GM18517 (cell line): ENCODE measurements around the gene SLC51A.
A peak's percentile ranks its signal among the peaks of the same experiment; 100 is the strongest.

Experiments
- ATAC-seq: cut with Tn5 transposase; IDR thresholded peaks from one replicate; pipeline ENCODE4 v1.9.1; 2021; ENCODE audit warnings: mild to moderate bottlenecking, moderate library complexity; ENCODE audit not compliant: unreplicated experiment

Gene SLC51A

DNA sequence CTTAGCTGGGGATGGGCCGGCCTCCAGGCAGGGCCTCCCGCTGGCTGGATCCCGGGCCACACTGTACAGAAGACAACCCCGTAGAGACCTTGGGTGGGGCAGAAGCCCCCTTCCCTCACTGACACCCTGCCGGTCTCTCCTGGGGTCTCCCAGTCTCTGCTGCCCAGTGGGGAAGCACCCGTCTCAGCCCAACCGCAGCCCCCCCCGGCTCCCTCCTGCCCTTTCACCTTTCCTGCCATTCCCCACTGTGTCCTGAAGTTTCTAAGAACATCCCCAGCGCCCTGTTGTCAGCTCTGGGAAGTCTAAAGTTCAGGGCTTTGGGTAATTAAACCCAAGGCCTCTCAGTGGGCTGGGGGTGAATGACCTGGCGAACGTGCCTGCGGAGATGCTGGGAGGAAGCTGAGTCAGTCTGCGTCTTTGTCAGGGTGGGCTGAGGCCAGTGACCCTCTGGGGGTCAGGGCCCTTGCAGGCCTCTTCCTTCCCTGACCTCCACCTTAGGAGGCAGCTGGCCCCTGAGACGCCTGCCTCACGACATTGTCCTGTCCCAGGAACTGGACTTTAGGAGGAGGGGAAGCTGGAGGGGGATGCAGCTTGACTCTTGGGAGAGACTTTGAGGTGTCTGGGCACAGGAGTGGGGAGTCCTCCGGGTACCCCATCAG lies 1.4 kb upstream of the SLC51A start:
- no peak for ATAC-seq

DNA sequence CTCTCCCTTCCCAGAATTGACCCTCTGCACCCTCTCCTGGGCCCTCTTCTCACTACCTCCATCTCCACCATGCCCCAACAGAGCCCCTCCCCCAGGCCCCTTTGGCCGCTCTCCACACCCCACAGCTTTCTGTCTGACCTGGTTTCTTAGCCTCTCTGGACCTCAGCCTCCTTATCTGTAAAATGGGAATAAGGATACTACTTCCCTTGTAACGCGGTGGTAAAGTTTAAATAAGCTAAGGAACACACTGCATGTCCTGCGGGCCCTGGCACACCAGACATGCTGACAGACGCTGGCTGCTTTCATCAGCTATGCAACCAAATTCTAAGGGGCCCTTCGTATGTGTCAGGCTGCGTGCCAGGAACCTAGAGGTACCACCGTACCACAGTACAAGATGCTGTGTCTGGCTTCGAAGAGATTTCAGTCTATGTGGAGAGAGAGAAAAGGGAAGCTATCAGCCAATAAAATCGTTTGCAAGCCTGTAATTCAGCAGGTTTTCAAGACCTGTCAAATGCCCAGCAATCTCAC lies 777 bp upstream of the SLC51A start:
- ATAC-seq: no peak

DNA sequence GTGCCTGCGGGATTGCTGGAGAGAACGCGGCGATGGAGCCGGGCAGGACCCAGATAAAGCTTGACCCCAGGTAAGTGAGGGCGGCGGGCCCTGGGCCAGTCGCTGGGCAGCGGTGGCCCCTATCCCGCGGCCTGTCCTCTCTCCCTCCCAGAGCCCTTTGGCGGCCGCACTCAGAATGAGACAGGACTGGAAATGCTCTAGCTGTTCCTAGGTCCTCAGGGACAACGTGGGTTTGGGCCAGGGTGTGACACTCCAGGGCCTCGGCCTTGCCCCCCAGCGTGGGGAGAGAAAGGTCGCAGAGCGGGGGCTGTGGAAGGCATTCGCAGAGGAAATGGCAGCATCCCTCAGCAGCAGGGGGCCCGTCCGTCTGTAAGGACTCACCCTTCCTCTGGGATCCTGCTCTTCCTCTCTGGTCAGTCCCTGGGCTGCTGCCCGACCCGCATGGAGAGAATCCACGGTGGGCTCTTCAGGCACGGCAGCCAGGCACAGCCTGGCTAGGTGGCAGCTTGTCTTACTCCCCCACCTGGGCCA lies 412 bp downstream of the SLC51A start:
- no peak for ATAC-seq

DNA sequence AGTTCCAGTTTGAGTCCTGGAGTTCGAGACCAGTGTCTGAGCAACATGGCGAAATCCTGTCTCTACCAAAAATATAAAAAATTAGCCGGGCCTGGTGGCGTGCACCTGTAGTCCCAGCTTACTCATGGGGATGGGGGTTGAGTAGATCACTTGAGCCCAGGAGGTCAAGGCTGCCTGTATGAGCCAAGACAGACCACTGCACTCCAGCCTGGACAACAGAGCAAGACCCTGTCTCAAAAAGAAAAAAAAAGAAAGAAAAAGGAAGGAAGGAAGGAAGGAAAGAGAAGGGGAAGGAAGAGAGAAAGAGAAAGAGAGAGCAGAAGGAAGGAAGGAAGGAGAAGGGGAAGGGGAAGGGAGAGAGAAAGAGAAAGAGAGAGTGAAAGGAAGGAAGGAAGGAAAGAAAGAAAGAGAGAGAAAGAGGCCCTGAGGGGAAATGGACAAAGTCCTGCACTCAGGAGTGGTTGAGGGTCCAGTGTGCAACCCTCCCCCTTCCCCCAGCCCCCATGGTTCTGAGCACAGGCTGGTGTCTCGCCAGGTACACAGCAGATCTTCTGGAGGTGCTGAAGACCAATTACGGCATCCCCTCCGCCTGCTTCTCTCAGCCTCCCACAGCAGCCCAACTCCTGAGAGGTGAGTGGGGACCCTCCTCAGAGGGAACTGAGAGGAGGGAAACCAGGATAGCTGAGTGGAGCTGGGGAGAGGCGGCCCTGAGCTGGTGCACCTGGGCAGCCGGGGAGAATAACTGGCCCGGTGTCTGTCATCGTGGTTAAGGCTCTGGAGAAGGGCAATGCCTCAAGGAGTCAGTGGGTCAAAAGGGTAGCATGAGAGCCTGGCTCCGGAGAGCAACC lies 1.2 kb downstream of the SLC51A start:
- no peak for ATAC-seq

DNA sequence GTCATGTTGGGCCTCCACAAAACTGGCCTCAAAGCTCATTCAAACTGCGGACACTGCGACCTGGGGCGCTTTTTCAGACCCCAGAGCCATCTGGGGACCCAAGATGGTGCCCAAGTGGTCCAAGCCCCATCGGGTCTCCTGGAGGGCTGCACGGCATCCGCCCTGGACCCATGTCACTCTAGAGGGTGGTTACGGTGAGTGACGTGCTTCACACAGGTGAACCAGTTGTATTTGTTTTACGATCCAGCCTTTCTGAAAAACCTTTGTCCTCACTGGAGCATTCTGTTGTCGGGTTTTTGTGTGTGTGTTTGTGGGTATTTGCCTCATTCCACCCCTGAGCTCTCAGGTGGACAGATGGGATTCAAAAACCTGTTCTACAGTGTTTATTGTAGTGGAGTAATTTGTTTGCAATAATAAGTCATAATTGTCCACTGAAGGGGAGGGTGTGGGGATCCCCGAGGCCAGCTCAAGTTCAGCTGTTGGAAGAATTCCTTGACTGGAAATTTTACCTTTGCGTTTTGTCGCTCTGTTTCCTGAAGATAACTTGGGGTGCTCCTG lies 1.9 kb downstream of the SLC51A start:
- no peak for ATAC-seq

DNA sequence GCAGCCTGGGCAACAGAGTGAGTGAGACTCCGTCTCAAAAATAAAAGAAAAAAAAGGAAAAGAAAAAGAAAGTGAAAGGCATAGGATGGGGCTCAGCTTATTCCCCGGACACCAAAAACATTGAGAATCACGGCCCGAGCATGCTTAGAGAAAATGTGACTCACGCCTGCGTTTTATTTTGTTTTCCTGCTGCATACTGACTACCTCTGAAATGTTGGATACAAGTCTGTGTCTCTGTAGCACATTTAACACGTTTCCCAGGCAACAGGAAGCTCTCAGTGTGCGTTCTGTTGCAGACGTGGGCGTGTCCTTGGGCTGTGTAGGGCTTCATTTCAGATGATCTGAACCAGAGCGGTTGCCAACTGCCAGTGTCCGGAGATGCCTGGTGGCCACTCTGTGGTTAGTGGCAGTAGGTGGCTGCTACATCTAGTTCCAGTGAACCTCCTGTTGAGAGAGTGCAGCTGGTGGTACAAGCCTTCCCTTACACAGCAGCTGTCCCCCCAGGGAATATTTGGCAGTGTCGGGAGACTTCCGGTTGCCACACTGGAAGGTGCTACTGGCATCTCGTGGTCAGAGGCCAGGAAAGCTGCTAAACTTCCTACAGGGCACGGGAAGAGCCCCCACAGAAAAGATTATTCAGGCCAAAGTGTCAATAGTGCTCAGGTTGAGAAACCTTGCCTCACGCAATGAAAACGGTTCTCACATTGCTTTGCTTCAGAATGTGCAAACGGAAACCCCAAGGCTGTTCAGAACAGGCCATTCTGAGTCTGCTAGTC lies 3.0 kb downstream of the SLC51A start:
- ATAC-seq: peak; percentile 55

DNA sequence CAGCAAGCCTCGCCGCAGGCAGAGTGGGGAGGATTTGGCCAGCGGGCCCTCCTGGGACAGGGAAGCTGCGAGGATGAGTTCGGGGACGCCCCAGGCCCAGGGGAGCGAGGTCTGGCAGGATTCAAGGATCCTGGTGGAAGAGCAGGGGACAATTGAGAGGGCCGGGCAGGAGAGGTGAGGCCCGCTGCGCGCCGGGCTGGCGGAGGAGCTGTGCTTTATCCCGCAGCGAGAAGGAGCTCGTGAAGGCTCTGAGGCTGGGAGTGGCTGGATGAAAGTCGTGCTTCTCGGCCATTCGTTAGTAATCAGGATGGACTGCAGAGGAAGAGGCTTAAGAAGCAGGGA lies 3.6 kb downstream of the SLC51A start:
- no peak for ATAC-seq

DNA sequence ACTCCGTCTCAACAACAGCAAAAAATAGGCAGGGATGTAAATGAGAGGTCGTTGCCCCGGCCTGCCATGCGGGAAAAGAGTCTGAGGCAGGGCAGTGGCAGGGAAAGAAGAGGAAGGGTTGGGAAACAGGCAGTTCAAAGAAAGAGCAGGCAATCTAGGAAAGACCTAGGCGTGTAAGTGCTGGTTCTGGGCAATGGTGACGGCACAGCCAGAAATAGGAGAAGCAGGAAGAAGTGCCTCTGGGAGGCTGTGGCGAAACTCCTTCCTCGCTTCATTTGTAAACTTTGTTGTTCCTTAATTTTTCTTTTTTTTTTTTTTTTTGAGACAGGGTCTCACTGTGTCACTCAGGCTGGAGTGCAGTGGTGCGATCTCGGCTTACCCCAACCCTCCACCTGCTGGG lies 4.3 kb downstream of the SLC51A start:
- ATAC-seq: no peak

DNA sequence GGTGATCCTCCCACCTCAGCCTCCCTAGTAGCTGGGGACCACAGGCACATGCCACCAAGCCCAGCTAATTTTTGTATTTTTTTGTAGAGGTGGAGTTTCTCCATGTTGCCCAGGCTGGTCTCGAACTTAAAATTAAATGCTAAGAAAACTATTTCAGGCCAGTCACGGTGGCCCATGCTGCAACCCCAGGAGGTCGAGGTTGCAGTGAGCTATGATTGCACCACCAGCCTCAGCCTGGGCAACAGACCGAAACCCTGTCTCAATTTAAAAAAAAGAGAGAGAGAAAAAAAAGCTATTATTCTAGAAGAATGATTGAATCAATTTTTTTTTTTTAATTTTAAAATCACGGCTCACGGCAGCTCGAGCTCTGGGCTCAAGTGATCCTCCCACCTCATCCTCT lies 4.7 kb downstream of the SLC51A start:
- no peak for ATAC-seq

DNA sequence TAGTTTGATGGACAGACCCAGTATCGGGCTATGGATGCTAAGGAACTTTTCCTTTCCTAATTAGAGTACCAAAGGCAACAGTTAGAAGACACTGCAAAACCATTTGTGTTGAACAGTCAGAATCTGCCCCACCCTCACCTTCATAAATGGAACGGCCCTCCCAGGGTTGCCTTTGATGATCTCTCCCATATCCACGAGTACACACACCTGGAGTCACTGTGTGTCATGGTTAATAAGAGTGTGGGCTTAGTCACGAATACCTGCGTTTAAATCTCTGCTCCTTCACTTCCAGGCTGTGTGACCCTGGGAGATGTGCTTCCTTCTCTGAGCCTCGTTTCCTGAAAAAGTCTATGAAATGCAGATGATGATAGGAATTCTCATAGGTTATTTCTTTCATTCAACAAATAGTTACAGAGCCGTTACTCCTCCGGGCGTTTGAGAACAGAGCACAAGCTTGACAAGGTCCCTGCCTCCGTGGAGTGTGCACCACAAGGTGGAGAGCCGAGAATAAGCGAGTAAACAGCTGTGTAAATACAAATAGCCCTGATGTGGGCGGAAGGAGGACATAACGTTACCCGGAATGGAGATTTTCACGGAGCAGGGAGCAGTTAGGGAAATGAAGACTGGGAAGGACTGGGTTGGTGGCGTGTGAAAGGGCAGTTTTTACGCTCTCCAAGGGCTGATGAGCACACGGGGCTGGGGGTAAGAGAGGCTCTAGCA lies 6.7 kb downstream of the SLC51A start:
- no peak for ATAC-seq

DNA sequence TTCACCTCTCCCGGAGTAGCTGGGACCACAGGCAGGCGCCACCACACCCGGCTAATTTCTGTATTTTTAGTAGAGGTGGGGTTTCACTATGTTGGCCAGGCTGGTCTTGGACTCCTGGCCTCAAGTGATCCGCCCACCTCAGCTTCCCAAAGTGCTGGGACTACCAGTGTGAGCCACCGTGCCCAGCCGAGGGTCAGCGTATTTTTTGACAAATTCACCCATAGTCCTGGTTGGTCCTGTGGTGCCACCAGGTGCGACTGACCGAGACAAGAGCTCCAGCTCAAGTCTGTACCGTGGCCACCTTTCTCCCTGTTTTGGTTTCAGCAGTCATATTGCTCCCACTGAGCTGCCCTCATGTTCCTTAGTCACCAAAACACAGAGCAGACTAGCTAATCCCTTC lies 8.8 kb downstream of the SLC51A start:
- ATAC-seq: no peak

DNA sequence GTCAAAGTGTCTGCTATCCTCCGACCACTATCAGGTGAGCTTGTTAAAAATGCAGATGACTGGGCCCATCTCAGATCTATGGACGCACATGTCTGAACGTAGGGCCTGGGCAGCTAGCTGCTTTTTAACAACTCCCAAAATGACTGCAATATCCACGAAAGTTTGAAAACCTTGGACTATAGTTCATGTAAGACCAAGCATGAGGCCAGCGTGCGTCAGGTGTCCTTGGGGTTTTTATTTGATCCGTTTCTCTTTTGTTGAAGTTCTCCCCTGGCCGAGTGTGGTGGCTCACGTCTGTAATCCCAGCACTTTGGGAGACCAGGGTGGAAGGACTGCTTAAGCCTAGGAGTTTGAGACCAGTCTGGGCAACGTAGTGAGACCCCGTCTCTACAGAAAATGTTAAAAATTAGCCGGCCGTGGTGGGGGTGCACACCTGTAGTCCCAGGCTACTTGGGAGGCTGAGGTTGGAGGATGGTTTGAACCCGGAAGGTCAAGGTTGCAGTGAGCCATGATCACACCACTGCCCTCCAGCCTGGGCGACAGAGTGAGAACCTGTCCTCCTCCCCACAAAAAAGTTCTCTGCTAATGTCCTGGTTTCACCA lies 9.5 kb downstream of the SLC51A start:
- ATAC-seq: no peak

DNA sequence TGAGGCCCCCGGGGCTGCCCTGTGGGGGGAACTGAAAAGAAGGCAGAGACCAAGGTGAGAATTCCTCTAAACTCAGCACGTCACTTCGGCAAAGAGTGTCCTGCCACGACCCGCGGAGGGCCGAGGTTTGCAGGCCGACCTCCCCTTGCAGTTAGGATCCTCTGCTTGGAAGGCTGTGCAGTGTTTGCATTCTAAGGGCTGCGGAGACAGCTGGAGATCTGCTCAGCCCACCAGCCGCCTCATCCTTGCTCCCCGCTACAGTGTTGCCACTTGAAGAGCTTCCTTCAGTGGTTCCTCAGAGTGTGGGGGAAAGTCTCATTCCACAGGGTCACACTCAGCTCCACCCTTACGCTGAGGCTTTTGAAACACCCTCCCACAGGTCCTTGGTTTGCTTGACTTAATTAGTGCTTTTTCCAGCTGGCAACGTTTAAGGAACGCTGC lies 10.8 kb downstream of the SLC51A start:
- ATAC-seq: no peak

DNA sequence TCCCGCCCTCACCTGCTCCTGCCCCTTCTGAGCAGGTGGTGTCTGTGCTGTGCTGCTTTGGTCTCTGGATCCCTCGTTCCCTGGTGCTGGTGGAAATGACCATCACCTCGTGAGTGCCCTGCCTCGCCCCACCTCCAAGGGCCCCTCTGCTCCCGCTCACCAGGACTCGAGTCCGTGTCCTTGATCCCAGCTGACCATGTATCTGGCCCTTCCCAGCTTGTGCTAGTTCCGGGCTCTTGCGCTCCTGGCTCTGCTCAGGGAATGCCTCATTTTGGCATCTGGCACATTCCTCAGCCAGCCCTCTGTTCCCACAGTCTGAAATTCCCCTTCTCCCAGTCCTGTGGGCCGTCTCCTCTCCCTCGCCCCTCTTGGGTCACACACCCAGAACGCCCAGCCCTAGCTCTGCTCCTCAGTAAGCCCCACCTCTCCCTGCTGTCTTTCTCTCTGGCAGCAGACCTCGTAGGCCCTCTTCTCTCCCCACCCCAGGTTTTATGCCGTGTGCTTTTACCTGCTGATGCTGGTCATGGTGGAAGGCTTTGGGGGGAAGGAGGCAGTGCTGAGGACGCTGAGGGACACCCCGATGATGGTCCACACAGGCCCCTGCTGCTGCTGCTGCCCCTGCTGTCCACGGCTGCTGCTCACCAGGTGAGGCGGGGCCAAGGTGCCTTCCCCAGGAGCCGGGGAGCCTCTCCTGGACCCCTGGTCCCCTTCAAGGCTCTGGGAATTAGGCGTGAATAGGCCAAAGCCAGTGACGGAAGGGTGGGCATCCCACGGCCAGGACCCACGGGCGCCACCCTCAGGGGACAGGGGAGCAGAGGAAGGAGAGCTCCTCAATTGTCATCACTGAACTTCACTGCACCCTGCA lies 11.5 kb downstream of the SLC51A start:
- no peak for ATAC-seq

DNA sequence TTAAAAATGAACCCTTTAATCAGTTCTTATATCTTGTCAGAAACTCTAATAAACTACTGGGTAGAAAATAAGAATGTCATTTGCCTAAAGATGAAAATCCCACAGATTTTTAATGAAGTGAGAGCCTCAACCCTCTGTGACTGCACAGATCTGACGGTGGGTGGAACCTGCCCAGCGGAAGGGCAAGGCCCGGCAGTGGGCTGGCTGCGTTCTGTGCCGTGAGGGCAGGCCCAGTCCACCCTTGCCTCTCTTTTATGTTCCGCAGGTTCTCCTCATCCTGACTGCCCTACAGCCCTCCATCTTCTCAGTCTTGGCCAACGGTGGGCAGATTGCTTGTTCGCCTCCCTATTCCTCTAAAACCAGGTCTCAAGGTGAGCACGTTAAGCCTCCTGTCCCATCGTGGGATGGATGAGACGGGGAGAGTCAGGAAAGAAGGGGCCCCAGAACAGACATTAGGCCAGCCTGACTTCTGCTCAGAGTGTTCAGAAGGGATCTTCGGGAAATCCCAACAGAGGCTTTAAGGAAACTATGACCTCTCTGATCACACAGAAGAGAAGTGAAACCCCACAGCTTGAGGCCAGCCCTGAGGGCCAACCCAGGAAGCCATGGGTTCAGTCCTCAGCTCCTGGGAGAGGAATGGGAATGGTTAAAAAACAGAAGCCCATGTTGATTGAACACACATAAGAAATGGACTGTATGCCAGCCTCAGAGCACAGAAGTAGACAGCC lies 16.0 kb downstream of the SLC51A start:
- ATAC-seq: no peak

DNA sequence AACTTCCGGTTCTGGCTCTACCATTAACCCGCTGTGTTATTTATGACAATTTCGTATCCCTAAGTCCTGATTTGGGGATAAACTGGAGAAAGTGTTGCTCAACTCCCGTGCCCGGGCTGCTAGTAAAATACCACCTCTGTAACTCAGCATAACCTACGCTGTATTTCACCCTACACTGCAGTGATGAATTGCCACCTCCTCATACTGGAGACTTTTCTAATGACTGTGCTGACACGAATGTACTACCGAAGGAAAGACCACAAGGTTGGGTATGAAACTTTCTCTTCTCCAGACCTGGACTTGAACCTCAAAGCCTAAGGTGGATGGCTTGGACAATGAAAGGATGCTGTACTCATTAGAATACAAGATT lies 16.5 kb downstream of the SLC51A start:
- ATAC-seq: no peak

DNA sequence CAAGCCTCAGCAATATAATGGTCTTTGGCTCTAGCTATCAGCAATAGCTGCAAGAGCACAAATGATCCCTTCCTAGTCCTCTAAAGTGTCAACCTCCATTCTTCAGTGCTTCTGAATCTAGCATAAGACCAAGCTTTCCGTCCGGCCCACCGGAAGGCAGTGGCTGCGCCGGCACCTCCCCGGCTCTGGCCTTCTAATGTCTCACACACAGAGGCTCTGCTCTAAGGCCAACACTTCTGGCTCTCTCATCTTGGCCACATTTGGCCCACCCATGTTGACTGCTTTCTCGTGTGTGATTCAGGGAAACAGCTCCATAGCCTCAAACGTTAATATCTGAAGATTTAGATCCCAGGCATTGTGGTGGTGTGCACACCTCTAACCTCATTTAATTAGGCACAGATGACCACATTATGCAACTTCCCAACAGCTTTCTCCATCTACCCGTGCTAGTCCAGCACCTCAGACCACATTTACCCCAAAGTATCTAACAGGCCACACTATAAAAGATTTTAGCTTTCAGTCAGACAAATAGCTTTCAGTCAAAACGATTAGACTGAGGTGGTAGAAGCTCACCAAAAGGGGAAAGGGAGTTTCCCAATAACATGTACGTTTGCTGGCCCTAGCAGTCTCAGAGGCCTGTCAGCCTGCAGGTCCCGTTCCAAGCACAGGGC lies 19.3 kb downstream of the SLC51A start:
- ATAC-seq: no peak

DNA sequence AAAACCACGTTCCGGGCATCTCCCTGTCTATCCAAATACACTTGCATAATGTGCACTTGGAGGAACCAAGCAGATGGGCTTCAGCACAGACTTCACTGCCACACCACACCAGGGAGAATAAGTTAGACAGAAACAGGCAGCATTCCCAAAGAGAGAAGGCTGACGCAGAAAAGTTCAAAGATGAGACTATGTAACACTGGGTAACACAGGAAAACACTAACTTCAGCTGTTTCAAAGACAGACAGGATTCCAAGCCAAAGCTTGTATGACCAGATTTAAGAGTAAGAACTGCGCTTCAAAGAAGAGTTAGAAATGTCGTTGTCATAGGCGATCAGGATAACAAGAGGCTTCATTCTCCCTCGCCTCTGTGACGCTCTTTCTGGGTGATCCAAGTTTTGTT lies 19.9 kb downstream of the SLC51A start:
- ATAC-seq: no peak
